ENCODE results near the gene JPH2.
"Not testable (repeated sequence)": the region's sequence is repeated elsewhere in the genome, so short reads cannot be mapped to it uniquely, and the experiment has no call there.

Gene JPH2

DNA sequence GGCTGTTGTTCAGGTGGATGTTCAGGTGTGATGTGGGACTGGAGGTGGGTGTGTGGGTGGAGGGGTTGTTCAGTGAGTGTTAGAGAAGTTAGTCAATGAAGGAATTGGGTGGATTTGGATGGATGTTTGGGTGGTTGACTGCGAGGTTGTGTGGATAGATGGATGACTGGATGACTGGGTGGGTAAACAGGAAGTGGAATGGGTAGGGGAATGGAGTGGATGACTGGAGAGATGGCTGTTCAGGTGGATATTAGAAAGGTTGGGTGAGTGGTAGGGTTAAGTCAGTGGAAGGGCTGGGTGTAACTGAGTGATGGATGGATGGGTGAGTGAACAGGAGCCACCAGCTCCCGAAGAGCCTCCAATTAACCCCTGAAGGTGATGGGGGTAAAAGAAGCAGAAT, 27.9 kb downstream of the JPH2 start:
- no peak for DNase-seq (ENCODE audit: low read depth in 2 of 2)

DNA sequence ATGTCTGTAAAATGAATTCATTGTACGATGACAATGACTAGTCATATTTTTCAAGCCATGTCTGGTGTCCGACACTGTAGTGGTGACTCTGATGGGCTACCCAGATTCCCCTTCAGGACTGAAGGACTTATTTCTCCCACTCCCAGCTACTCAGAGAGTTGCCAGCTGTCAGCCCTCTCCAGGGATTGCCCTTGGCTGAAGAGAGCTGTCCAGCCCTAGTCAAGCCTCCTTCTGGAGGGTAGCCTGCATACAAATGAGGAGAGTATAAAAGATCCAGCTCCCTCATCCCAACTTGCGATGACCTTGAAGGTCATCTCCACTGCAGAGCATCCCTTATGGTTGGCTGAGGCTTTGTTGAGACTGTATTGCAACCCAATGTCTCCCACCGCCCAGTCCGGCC, 29.9 kb downstream of the JPH2 start:
- DNase-seq (ENCODE audit: low read depth in 2 of 2): no peak

DNA sequence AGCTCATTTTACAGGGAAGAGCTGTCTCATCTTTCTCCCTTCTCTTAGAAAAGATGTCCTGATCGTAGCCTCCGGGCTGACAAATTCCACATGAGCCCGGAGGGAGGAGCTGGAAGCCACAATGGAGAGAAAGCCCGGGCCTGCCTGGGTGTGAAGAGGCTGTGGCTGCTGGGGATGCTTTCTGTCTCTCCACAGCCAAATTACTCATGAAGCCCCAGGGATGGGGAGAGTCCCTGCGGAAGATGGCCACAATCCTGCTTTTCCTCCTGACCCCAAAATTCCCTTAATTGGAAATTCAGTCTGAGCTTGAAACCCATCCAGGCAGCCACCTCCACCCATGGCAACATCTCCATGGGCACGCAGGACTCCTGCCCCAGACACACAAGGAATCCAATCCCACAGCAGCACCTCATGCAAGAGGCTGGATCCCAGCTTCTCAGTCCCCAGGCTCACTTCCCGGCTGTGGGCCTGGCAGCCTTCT, 32.4 kb downstream of the JPH2 start:
- DNase-seq (ENCODE audit: low read depth in 2 of 2): no peak

DNA sequence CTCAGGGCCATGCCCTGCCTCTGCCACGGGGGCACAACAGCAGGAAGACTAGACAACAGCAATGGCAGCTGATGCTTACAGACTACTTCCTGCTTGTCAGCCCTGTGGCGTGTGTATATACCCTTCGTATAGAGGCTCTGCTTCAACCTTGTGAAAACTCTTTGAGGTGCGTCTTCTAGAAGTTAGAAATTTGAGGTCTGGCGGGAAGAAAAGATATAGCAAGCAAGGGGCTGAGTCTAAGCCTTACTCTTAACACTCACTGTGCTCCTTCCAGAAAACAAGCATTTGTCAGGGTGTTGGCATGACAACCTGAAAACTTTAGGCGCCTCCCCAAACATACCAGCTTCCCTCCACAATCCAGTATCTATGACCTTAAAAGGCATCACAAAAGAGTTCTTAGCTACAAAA, 33.3 kb downstream of the JPH2 start:
- DNase-seq (ENCODE audit: low read depth in 2 of 2): no peak

DNA sequence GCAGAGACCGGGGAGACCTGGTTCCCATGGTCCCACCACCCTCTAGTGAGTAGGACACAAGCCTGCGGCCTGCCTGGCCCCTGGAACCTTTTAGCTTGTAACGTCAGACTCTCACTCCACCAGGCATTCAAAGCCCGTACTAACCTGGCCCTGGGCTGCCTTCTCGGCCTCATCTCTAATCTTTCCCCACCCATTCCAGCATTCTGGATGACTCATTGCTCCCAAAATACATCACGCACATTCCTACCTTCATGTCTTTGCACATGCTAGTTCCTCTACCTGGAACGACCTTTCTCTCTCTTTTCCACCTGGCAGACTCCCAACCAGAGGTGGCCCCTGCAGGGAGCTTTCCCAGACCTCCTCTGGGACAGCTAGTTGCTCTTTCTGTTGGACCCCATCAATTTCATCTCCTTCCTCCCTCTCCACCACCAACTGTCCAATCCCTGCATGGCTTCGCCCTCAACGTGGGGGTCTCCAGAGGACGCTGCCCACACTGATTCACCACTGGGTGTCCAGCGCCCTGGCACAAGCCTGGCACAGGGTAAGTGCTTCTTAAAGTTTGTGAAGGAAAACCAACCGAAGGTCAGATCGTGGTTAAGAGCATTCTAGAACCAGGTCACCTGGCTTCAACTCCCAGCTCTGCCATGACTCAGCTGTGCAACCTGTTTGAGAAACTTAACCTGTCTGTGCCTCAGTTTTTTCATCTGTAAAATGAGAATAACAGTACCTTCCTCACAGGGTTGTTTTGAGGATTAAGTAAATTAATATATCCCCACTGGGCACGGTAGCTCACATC, 35.2 kb downstream of the JPH2 start:
- DNase-seq (ENCODE audit: low read depth in 2 of 2): no peak

DNA sequence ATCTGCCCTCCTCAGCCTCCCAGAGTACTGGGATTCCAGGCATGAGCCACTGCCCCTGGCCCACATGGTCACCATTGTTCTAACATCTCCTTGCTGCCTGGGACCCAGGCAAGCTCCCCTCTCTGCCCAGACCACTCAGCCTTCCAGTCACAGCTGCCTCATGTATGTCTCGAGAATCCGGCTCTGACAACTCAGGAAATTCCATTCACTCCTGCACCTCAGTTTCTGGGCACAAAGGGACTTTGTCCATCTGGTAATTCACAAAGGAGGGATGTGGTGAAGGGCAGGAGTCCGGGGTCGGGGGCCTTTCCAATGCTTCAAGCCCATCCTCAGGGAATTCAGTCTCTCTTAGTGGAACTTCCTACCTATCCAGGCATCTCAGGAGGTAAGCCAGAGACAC, 40.7 kb downstream of the JPH2 start:
- DNase-seq (ENCODE audit: low read depth in 2 of 2): no peak

DNA sequence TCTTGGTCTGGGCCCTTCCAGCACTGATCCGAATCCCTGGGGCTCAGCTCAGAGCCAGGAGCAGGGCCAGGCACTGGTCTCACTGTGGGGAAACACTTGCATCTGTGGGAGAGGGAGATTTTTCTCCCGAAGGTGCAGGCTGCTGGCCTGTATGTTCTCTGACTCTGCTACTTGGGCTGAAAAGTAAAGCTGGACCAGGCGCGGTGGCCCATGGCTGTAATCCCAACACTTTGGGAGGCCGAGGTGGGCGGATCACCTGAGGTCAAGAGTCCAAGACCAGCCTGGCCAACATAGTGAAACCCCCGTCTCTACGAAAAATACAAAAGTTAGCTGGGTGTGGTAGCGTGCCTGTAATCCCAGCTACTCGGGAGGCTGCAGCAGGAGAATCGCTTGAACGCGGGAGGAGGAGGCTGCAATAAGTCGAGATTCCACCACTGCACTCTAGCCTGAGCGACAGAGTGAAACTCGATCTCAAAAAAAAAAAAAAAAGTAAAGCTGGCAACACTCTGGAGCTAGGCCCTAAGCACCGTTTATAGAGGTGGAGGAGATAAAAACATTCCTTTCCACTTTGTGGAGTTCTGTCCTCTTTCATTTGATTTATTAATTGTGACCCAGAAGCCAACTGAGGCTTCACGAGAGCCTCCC, 41.7 kb downstream of the JPH2 start:
- DNase-seq (ENCODE audit: low read depth in 2 of 2): no peak

DNA sequence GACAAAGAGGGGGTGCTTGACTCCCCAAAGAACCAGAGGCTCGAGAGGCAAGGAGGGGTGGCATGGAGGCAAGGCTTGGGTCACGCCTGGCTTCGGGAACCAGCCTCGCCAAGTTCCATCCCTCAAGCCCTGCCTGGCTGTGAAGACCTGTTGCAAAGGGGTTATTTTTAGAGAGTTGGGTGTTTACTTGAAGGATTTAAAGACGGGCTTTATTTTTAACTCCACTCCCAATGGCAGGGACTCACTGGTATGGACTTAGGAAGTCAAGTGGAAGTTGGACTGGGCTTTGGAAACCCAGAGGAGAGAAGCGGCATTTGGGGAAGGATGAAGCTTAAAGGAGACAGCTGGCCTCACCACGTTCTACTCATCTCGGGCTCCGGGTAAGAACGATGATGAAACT, 43.1 kb downstream of the JPH2 start:
- no peak for DNase-seq (ENCODE audit: low read depth in 2 of 2)

DNA sequence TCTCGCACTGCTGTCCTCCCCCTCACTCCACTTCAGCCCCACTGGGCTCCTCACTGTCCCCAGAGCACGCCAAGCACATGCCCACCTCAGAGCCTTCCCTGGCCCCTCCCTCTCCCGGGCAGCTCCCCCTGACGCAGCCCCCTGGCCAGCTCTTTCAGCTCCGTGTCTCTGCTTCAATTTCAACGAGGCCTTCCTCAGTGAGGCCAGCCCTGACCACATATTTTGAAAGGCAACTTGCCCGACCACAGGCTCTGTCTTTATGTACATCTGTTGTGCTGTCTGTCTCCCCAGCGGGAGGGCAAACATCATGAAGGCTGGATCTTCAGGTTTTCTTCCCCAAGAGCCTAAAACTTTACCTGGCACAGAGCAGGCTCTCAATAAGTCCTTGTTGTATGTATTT, 44.6 kb downstream of the JPH2 start:
- no peak for DNase-seq (ENCODE audit: low read depth in 2 of 2)

DNA sequence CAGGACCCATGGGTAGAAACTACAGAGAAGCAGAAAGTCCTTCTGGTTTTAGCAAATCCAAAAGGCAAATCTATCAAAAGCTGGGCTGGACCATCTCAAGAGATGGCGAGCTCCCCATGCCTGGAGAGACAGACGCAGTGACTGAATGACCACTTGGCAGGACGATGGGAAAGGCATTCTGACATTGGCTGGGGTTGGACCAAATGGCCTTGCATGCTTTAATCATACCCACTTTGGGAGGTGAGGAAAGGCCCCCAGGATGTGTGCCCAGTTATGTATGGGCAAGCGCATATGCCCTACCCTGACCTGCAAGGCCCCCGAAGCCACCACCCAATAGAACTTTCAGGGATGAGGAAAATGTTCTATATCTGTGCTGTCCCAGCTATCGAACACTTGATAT, 45.1 kb downstream of the JPH2 start:
- DNase-seq (ENCODE audit: low read depth in 2 of 2): no peak

DNA sequence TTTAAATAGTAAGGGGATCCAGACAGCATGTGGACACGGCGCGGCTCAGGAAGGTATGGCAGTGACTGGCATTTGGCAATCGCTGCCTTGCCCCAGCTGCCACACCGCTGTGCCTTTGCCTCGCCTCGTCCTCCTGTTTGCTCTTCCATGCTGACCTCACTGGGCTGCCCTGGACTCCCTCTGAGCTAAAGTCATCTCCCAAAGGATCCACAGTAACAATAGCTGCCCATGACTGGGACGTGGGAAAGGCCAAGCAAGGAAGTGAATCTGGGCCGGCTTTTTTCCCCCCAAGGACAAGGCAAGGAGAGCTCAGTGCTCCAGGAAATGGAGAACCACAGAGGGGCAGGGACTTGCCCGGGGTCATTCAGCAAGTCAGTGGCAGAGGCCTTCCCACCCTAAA, 48.1 kb downstream of the JPH2 start:
- no peak for DNase-seq (ENCODE audit: low read depth in 2 of 2)

DNA sequence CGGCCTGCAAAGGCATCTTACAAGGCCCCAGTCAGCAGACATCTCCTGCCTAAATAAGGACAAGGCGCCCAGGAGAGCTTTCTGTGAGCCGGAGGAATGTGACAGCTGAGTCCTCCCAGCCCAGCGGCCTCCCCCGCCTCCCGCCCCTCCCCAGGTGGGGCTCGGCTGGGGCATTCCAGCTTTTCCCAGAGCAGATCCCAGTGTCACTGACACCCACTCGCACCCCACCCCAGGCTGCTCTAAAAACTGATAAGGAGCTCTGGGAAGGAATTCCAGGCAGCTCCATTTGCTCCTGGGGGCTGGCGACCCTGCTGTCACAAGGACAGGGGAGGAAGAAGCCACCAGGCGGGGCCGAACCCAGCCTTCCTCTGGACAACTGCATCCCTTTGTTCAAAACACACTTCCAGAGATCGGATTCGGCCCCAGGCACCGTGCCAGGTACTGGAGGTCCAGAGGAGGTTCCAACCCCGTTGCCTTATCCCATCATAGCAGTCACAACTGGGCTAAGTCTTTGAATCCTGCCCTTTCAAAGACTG, 49.7 kb downstream of the JPH2 start:
- DNase-seq (ENCODE audit: low read depth in 2 of 2): no peak

DNA sequence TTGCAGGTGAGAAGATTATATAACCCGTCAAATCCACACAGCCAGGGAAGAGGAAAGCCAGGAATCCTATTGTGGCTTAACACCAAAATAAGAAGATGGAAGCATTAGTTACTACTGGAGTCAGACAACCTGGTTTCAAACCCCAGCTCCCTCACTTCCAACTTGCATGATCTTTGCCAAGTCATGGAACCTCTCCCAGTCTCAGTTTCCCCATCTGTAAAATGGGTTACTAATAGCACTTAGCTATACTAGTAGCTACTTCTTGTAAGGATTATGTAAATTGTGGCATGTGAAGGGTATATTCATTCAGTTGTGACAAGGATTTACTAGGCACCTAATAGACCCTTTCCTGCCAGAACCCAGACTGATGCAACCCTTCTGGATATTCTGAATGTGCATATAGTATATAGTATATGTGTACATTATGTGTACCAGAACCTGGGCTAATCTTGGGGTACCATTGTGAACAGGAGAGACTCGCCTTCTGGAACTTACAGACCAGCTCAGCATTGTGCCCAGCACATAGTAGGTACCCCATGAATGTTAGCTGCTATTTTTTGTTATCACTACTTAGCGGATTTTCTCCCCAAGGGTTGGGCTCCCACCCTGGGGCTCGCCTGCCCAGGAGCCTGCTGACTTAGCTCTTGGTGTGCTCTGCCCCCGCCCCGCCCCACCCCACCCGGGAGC, 50.3 kb downstream of the JPH2 start:
- DNase-seq (ENCODE audit: low read depth in 2 of 2): no peak

DNA sequence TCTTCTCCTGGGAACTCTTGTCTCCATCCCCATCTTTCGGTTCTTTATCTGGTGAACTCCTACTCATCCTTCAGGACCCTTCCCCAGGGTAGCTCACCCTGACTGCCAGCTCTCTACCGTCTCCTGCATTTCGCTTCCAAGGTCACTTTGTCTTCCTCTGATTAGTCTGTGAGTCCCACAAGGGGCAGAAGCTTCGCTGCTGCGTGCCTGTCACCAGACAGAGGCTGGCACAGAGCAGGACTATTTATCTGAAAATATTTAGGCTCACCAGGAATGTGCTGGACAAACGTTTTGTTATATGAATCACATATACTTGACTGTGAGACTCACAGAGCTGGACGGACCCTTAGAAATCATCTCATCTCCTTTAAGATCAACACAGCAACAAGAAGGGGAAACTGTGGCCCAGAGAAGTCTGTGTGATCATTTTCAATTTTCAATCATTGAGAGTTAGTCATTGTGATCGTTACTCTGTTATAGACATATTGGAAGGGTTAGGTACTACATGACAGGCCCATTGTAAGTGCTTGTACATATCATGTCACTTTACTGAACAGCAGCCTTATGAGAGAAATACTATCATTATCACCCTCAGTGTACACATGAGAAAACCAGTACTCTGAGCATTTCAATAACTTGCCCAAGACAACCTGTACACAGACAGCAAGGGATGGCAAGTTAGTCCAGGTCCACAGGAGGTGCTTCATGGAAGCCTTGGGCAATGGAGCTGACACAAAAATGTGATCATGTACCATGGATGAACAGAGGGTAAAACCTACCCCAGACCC, 51.4 kb downstream of the JPH2 start:
- DNase-seq (ENCODE audit: low read depth in 2 of 2): no peak

DNA sequence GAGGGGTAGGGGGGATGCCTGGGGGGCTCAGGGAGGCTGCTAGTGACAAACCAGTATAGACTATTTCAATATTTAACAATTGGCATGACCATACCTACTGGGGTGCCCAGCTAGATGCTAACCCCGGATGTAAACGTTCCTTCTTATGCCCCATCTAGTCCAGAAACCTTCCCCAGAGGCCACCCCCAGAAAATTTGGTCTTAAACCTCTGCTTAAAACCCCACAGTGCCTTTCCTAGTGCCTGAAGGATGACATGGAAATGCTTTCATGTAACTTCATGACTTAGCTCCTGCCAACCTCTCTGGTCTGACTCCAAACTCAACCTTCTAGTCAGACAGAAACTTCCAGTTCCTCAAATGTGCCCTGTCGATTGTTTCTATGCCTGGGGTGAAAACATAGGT, 52.0 kb downstream of the JPH2 start:
- DNase-seq (ENCODE audit: low read depth in 2 of 2): no peak

DNA sequence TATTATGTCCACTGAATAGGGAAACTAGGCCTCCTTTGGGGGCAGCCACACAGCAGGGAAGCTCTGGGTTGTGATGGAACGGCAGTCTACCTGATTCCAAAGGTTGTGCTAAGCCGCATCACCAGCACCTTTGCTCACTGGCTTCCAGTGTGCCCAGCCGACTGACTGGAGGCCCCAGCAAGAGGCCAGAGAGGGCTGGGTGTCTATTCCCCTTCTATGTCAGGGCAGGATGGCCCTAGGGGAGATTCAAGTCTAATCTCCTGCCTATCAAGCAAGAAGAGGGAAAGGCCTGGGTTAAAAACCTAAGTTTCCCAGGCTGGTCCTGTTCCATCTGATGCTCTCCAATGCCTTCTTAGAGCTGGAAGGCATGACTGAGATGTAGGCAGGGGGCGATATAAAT, 53.6 kb downstream of the JPH2 start:
- DNase-seq (ENCODE audit: low read depth in 2 of 2): no peak

DNA sequence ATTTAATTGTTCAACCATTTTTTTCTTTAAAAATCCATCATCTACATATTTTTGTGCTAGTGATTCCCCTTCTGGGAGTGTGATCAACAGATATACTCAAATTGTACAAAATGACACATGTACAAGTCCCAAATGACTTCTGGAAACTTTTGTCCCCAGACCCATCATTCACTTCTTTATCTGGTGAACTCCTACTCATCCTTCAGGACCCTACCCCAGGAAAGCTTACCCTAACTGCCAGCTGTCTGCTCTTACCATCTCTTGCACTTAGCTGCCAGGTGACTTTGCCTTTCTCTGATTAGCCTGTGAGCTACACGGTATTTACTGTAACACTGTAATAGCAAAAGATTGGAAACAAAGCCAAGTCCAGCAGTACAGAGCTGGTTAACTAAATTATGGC, 55.3 kb downstream of the JPH2 start:
- DNase-seq (ENCODE audit: low read depth in 2 of 2): no peak

DNA sequence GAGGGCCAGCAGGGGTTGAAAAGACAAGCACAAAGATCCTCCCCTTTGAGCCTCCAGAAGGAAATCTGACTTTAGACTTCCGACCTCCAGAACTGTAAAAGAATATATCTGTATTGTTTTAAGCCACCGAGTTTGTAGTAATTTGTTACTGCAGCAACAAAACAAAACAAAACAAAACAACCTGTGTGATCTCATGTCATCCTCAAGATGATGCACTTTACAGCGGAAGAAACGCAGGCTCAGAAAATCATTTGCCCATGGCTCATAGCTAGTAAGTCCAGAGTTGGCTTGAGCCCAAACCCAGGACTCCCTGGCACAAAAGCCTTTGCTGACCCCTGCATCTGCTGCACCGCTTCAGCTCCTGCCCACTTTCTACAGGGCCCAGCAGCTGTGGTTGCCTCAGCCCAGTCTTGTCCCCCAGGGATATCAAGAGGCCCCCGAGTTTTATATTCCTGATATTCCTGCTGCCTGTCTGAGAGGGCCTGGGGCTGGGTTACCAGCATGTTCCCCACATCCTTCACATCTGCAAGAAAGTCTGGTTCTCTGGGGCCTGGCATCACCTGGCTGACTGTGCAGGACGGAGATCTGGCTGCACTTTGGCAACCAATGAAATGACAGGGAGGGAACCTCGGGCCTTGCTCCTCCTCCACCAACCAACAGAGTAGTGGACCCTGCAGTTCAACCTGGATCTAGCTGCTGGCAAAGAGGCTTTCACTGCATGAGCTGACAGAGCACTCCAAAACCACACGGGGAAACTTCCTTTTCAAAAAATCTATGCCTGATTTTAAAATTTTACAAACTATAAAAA, 56.9 kb downstream of the JPH2 start:
- DNase-seq (ENCODE audit: low read depth in 2 of 2): no peak

DNA sequence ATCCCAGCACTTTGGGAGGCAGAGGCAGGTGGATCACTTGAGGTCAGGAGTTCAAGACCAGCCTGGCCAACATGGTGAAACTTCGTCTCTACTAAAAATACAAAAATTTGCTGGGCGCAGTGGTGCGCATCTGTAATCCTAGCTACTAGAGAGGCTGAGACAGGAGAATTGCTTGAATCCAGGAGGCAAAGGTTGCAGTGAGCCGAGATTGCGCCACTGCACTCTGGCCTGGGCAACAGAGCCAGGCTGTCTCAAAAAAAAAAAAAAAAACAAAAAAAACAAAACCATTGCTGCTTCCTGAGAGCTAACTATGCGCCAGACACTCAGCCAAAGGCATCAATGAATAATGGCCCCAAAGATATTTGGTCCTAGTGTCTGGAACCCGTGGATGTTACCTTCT, 57.7 kb downstream of the JPH2 start:
- not testable (repeated sequence) for DNase-seq (ENCODE audit: low read depth in 2 of 2)

DNA sequence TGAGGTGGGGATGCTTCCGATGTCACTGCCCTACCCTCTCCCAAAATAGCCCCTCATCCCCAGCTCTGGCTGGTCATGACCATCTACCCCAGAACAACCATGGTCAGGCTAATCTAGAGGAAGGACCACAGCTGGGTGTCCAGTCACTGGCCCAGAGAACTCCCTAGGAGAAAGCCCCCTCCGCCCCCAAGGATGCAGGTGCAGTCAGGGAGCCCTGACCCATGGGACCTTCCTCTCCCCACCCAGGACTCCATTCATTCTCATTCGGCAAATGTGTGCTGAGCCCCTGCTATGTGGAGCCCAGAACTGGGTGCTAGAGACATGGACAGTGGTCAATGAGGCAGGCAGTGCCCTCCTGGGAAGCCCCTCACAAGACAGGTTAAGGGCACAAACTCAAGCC, 60.5 kb downstream of the JPH2 start:
- no peak for DNase-seq (ENCODE audit: low read depth in 2 of 2)
